ENCODE measurements around the gene STARD5. TPM values are rescaled to one million over a fixed set of nuclear protein-coding genes. Genes with fewer than 3 reads are reported as not detected.

STARD5 gene
- total and polyA plus RNA-seq, 9 of the 15 experiments (the other 6 are each of a cell fraction or from before 2014, with no cell fraction given) = 1.7 to 5.7 (median 2.2) TPM

DNA sequence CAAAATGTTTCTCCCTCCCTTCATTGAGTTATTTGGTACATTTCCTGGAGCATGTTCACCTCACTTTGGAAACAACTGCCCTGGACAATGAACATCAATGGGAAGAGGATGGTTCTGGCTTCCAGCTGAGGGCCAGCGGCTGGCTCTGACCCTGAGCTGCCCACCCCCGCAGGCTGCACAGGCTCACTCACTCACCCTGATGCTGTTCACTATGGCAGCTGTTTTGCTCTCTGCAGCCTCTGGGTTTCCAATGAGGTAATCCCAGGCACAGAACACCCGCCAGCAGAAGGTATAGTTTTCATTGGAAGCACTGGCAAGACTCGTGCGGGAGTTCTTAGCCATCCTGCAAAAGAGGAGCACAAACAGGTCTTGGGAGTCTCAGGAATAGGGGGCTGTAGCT lies 32.3 kb upstream of the STARD5 start (continued):
- TF ChIP-seq, protein P1, sequence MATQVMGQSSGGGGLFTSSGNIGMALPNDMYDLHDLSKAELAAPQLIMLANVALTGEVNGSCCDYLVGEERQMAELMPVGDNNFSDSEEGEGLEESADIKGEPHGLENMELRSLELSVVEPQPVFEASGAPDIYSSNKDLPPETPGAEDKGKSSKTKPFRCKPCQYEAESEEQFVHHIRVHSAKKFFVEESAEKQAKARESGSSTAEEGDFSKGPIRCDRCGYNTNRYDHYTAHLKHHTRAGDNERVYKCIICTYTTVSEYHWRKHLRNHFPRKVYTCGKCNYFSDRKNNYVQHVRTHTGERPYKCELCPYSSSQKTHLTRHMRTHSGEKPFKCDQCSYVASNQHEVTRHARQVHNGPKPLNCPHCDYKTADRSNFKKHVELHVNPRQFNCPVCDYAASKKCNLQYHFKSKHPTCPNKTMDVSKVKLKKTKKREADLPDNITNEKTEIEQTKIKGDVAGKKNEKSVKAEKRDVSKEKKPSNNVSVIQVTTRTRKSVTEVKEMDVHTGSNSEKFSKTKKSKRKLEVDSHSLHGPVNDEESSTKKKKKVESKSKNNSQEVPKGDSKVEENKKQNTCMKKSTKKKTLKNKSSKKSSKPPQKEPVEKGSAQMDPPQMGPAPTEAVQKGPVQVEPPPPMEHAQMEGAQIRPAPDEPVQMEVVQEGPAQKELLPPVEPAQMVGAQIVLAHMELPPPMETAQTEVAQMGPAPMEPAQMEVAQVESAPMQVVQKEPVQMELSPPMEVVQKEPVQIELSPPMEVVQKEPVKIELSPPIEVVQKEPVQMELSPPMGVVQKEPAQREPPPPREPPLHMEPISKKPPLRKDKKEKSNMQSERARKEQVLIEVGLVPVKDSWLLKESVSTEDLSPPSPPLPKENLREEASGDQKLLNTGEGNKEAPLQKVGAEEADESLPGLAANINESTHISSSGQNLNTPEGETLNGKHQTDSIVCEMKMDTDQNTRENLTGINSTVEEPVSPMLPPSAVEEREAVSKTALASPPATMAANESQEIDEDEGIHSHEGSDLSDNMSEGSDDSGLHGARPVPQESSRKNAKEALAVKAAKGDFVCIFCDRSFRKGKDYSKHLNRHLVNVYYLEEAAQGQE (IDR thresholded peaks at IDR 0.05; ENCODE audit: borderline replicate concordance) = no peak
- TF ChIP-seq, protein P1 (CRISPR knock-in tag; IDR thresholded peaks at IDR 0.05; ENCODE audit: low read depth) = no peak
- no peak for TF ChIP-seq SMARCB1 (IDR thresholded peaks at IDR 0.05; ENCODE audit: insufficient read length, low read depth)
